Measurements from ENCODE around the gene AFAP1. TPM values are rescaled to one million over a fixed set of nuclear protein-coding genes. Genes with fewer than 3 reads are reported as not detected.

Gene AFAP1
- total RNA-seq, 1 experiment from 2014 or later: 27.6 TPM

GRCh38 chr4:7864685-7865084 is 75.0 kb downstream of the AFAP1 start:
- ChIA-PET CTCF (no interaction called here), POLR2A (no interaction called here)
- no peaks in the 10 kb centered on the region for H3K9me3 ChIP-seq
- Mint-ChIP-seq H3K4me3 (ENCODE audit: unreplicated experiment) (no peak overlapping the region), H3K36me3 (ENCODE audit: insufficient read depth, unreplicated experiment) (peaks cover 35% of the 10 kb centered on the region), H3K27me3 (ENCODE audit: insufficient read depth, unreplicated experiment) (no peaks in the 10 kb centered on the region), H3K9me3 (ENCODE audit: unreplicated experiment) (peaks cover 14% of the 10 kb centered on the region), H3K4me1 (ENCODE audit: low read depth, unreplicated experiment) (peaks cover 23% of the 10 kb centered on the region), H3K27ac (ENCODE audit: unreplicated experiment) (no peak overlapping the region)
- BruUV-seq (replicated peaks): no TSS peak
- no peaks in the 10 kb centered on the region for H3K27me3 ChIP-seq (replicated peaks; ENCODE audit: control insufficient read depth, insufficient read depth, low read length)
- intact Hi-C loops (cut with micrococcal nuclease; ENCODE audit: unreplicated experiment): loop anchor here (5.0 kb wide), 1 partner anchor 52 kb away; no protein-coding TSS in a partner anchor
- H3K4me1 ChIP-seq: peaks cover 24% of the 10 kb centered on the region
- DNase-seq: no peak
- TF ChIP-seq CTCF (IDR thresholded peaks at IDR 0.05; ENCODE audit: insufficient read depth in 1 of 2, low read depth in 1 of 2, low read length in 1 of 2, severe bottlenecking in 1 of 2, unreplicated experiment in 1 of 2): no peak
- no peak overlapping the region for H3K4me3 ChIP-seq (ENCODE audit: low read depth, low read length)
- H3K36me3 ChIP-seq (ENCODE audit: control insufficient read depth, insufficient read depth, low read length): no peaks in the 10 kb centered on the region

GRCh38 chr4:7863911-7864681 is 75.6 kb downstream of the AFAP1 start:
- H3K4me3 Mint-ChIP-seq (ENCODE audit: unreplicated experiment): no peak overlapping the region
- DNase-seq: no peak
- H3K4me1 Mint-ChIP-seq (ENCODE audit: low read depth, unreplicated experiment): peaks cover 23% of the 10 kb centered on the region
- BruUV-seq (replicated peaks): no TSS peak
- H3K36me3 Mint-ChIP-seq (ENCODE audit: insufficient read depth, unreplicated experiment): peaks cover 32% of the 10 kb centered on the region
- peaks cover 29% of the 10 kb centered on the region for H3K4me1 ChIP-seq
- H3K27ac Mint-ChIP-seq (ENCODE audit: unreplicated experiment): no peak overlapping the region
- no peak overlapping the region for H3K4me3 ChIP-seq (ENCODE audit: low read depth, low read length)
- no peak for TF ChIP-seq CTCF (IDR thresholded peaks at IDR 0.05; ENCODE audit: insufficient read depth in 1 of 2, low read depth in 1 of 2, low read length in 1 of 2, severe bottlenecking in 1 of 2, unreplicated experiment in 1 of 2)
- intact Hi-C loops (cut with micrococcal nuclease; ENCODE audit: unreplicated experiment): loop anchor here (5.0 kb wide), 1 partner anchor 52 kb away; no protein-coding TSS in a partner anchor
- H3K36me3 ChIP-seq (ENCODE audit: control insufficient read depth, insufficient read depth, low read length): no peaks in the 10 kb centered on the region
- H3K27me3 ChIP-seq (replicated peaks; ENCODE audit: control insufficient read depth, insufficient read depth, low read length): no peaks in the 10 kb centered on the region
- no peaks in the 10 kb centered on the region for H3K27me3 Mint-ChIP-seq (ENCODE audit: insufficient read depth, unreplicated experiment)
- H3K9me3 Mint-ChIP-seq (ENCODE audit: unreplicated experiment): peaks cover 14% of the 10 kb centered on the region
- POLR2A ChIA-PET: no interaction called here
- H3K9me3 ChIP-seq: no peaks in the 10 kb centered on the region
- CTCF ChIA-PET: no interaction called here

GRCh38 chr4:7862561-7863192 is 77.0 kb downstream of the AFAP1 start:
- Histone ChIP-seq H3K4me1 (peaks cover 41% of the 10 kb centered on the region), H3K27me3 (replicated peaks; ENCODE audit: control insufficient read depth, insufficient read depth, low read length) (no peaks in the 10 kb centered on the region), H3K9me3 (no peaks in the 10 kb centered on the region), H3K4me3 (ENCODE audit: low read depth, low read length) (no peak overlapping the region), H3K36me3 (ENCODE audit: control insufficient read depth, insufficient read depth, low read length) (no peaks in the 10 kb centered on the region)
- H3K36me3 Mint-ChIP-seq (ENCODE audit: insufficient read depth, unreplicated experiment): peaks cover 36% of the 10 kb centered on the region
- intact Hi-C loops (cut with micrococcal nuclease; ENCODE audit: unreplicated experiment): loop anchor here (5.0 kb wide), 1 partner anchor 50 kb away; no protein-coding TSS in a partner anchor
- peak overlapping the region; percentile 92 for H3K27ac Mint-ChIP-seq (ENCODE audit: unreplicated experiment)
- no TSS peak for BruUV-seq (replicated peaks)
- ChIA-PET POLR2A (no interaction called here), CTCF (no interaction called here)
- TF ChIP-seq CTCF (IDR thresholded peaks at IDR 0.05; ENCODE audit: insufficient read depth in 1 of 2, low read depth in 1 of 2, low read length in 1 of 2, severe bottlenecking in 1 of 2, unreplicated experiment in 1 of 2): no peak
- peaks cover 14% of the 10 kb centered on the region for H3K9me3 Mint-ChIP-seq (ENCODE audit: unreplicated experiment)
- peaks cover 26% of the 10 kb centered on the region for H3K4me1 Mint-ChIP-seq (ENCODE audit: low read depth, unreplicated experiment)
- H3K4me3 Mint-ChIP-seq (ENCODE audit: unreplicated experiment): no peak overlapping the region
- no peaks in the 10 kb centered on the region for H3K27me3 Mint-ChIP-seq (ENCODE audit: insufficient read depth, unreplicated experiment)
- no peak for DNase-seq

Measured in Caco-2 (cell line).